Psoas muscle (tissue), 8 donors: Measurements from ENCODE around the gene FMNL3. TPM values are rescaled to one million over a fixed set of nuclear protein-coding genes. Genes with fewer than 3 reads are reported as not detected.

Source experiments
- ATAC-seq, 4 donors: fragments of 200-7000 bp; cut with Tn5 transposase; one replicate each; pipeline ENCODE4 v1.9.1; 2020; ENCODE audit warnings: moderate library complexity in 3 of 4, mild to moderate bottlenecking in 2 of 4
- DNase-seq, 2 donors: peaks; one replicate each; pipeline ENCODE4 v3.0.0-alpha.2; 2020
- H3K27ac ChIP-seq: fragments of 200-600 bp; one replicate; pipeline ENCODE4 v1.8.0; 2022
- H3K27me3 ChIP-seq, 3 donors: fragments of 200-600 bp in 1 of 3; one replicate each; pipeline versions ENCODE4 v1.6.1 to v1.8.0; 2013 to 2022; ENCODE audit warnings: low read length in 2 of 3, mild to moderate bottlenecking in 2 of 3, moderate library complexity in 1 of 3; ENCODE audit not compliant: insufficient read depth in 3 of 3
- H3K36me3 ChIP-seq, 2 donors: fragments of 200-600 bp in 1 of 2; one replicate each; pipeline versions ENCODE4 v1.6.1 to v1.8.0; 2013 to 2022; ENCODE audit warnings: low read depth in 1 of 2, mild to moderate bottlenecking in 1 of 2, moderate library complexity in 1 of 2; ENCODE audit not compliant: insufficient read depth in 1 of 2
- H3K4me1 ChIP-seq: fragments of 200-600 bp; one replicate; pipeline ENCODE4 v1.8.0; 2022
- H3K4me3 ChIP-seq: fragments of 200-600 bp; one replicate; pipeline ENCODE4 v1.8.0; 2022; ENCODE audit warnings: mild to moderate bottlenecking
- H3K9me3 ChIP-seq: fragments of 200-600 bp; one replicate; pipeline ENCODE4 v1.8.0; 2022
- WGBS, 3 donors: extraction: QIAGEN DNeasy Blood & Tissue Kit; methylation state at CpG; one replicate each; pipeline versions ENCODE4 v1.1.6 to v1.1.7; 2013; 5-methylcytosine and 5-hydroxymethylcytosine counted together
- intact Hi-C, 2 donors: fragments of 100-400 bp; cut with DNase I; formaldehyde crosslinking; loops; one replicate each; pipeline versions ENCODE4 v1.11.0 to v1.14.2; 2022
- polyA plus RNA-seq, 3 donors: library from polyadenylated mRNA; stranded (reverse); fragments of 200-250 nt; gene quantifications; one replicate each; pipeline ENCODE4 v1.2.3, GENCODE V29; 2013
- total RNA-seq, 4 donors: library from RNA; stranded (reverse); fragmentation: NEBNext Ultra II Directional in 2 of 4; extraction: Animal tissue kit (Norgen Biotek cat#: 25700) in 2 of 4; gene quantifications; one replicate each; pipeline versions ENCODE4 v1.2.1 to v1.2.4, GENCODE V29; 2021 to 2023
- TF ChIP-seq, protein P1 (sequence below): fragments of 200-600 bp; IDR thresholded peaks from one replicate; pipeline ENCODE4 v1.8.0; 2022; ENCODE audit warnings: antibody characterized with exemption
- donor health status: healthy with polysubstance abuse.
- donor health status: DM: no; HTN: no; CAD: no; lungs with moderate emphysema.
- donor health status: Bipolar disorder and iron deficiency.
- donor health status: healthy.
- donor health status: DM: yes; HTN: yes; CAD: no.
- donor health status: DM: no; HTN: no; CAD: no.
- donor health status: DM: no; HTN: no; CAD: no.
- donor health status: DM: yes; HTN: yes; CAD: no.

The FMNL3 gene
- total and polyA plus RNA-seq, 7 donors: 1.5 to 11.3 (median 5.5) TPM

DNA sequence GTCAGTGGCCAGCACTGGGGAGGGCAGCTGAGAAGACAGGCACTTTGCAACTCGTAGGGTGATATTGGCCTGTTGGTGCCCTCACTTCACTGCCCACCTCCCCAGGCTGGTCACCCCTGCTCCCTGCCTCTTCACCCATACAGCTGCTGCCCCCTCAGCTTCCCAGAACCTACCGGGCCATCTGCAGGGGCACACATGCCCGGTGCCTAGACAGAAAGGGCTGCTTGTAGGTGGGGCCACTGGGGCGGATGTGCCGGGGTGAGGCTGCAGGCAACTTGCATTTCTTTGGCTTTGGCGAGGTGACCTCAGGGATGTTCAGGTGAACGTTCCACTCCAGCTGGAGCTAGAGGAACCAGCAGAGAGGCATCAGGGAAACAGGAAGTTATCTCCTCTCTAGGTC, 118.9 kb downstream of the FMNL3 start:
- TF ChIP-seq, protein P1, sequence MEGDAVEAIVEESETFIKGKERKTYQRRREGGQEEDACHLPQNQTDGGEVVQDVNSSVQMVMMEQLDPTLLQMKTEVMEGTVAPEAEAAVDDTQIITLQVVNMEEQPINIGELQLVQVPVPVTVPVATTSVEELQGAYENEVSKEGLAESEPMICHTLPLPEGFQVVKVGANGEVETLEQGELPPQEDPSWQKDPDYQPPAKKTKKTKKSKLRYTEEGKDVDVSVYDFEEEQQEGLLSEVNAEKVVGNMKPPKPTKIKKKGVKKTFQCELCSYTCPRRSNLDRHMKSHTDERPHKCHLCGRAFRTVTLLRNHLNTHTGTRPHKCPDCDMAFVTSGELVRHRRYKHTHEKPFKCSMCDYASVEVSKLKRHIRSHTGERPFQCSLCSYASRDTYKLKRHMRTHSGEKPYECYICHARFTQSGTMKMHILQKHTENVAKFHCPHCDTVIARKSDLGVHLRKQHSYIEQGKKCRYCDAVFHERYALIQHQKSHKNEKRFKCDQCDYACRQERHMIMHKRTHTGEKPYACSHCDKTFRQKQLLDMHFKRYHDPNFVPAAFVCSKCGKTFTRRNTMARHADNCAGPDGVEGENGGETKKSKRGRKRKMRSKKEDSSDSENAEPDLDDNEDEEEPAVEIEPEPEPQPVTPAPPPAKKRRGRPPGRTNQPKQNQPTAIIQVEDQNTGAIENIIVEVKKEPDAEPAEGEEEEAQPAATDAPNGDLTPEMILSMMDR: no peak
- intact Hi-C loops: no loop called here
- H3K27me3 ChIP-seq: no peaks in the 10 kb centered on the region
- no peak overlapping the region for H3K27ac ChIP-seq
- 79 to 87% (median 87%) methylated on average over 7 of the region's 7 CpGs for WGBS, 3 donors
- peak in 1 of 4 donors; percentile 31 for ATAC-seq
- H3K9me3 ChIP-seq: no peaks in the 10 kb centered on the region
- H3K4me1 ChIP-seq: peaks cover 7% of the 10 kb centered on the region
- H3K4me3 ChIP-seq: no peak overlapping the region
- peaks cover 0 to 6% of the 10 kb centered on the region in 2 donors for H3K36me3 ChIP-seq
- DNase-seq: no peak

DNA sequence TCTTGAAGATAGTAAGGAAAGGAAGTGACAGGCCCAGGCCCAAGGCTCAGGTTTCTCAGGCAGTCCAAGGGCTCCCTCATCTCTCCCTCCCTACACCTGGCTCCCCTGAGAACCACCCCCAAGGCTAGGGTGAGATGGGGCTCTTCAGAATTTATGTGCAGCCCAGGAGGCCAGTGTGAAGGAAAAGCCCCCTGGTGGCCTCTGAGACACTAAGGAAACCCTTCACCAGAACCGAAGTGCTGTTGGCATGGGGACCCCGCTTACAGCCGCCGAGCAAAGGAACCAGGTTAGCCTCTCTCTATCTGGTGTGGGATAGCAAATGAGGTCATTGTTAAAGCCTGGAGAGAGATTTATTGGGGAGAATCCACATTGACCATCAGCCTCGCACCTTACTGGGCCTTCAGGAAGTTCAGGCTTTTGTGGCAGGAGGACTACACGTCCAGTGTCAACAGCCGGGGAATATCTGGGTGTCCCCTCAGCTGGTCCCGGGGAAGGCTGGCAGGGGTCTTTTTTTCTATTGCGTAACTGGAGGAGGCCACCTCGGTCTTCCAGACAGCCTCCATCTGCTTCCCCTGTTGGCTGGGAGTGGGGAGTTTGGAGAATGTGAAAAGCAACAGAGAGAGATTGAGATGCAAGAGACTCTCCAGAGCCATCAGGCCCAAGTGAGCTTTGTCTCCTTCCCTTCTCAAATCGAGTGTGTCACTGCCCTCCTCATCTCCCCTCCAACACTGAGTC, 119.9 kb downstream of the FMNL3 start:
- no peaks in the 10 kb centered on the region for H3K9me3 ChIP-seq
- no peak for DNase-seq
- WGBS, 3 donors: 82 to 85% (median 84%) methylated on average over 11 of the region's 11 CpGs
- H3K27ac ChIP-seq: no peak overlapping the region
- H3K36me3 ChIP-seq: peaks cover 0 to 6% of the 10 kb centered on the region in 2 donors
- TF ChIP-seq, protein P1: no peak
- H3K4me1 ChIP-seq: peaks cover 11% of the 10 kb centered on the region
- no peak for ATAC-seq
- H3K27me3 ChIP-seq: no peaks in the 10 kb centered on the region
- intact Hi-C loops: no loop called here
- H3K4me3 ChIP-seq: no peak overlapping the region

Other genes with a start within 250 kb of the FMNL3 start
- under 1 TPM in 2 of 4 donors, not detected in 2; 0.04 to 0.32 TPM for gene KCNH3, start 168.4 kb downstream of the FMNL3 start, total RNA-seq
- gene KCNH3, start 168.4 kb downstream of the FMNL3 start, polyA plus RNA-seq: under 1 TPM in 2 of 3 donors, not detected in 1; 0.04 to 0.07 TPM
- 10 to 100 TPM; 39.1 to 82.3 (median 55.1) TPM for gene MCRS1, start 139.3 kb downstream of the FMNL3 start, total RNA-seq
- gene MCRS1, start 139.3 kb downstream of the FMNL3 start, polyA plus RNA-seq: 10 to 100 TPM; 24.3 to 54.9 (median 31.9) TPM
- under 1 TPM; 0.44 to 0.63 (median 0.46) TPM for gene FAM186B, start 101.8 kb downstream of the FMNL3 start, total RNA-seq
- under 1 TPM; 0.04 to 1.00 (median 0.23) TPM for gene FAM186B, start 101.8 kb downstream of the FMNL3 start, polyA plus RNA-seq
- 10 to 100 TPM; 24.5 to 26.1 (median 25.3) TPM for gene PRPF40B, start 83.8 kb downstream of the FMNL3 start, total RNA-seq
- gene PRPF40B, start 83.8 kb downstream of the FMNL3 start, polyA plus RNA-seq: 10 to 100 TPM; 10.1 to 18.8 (median 15.7) TPM
- 100 to 1,000 TPM; 171 to 256 (median 241) TPM for gene TMBIM6, start 34.2 kb upstream of the FMNL3 start, total RNA-seq
- gene TMBIM6, start 34.2 kb upstream of the FMNL3 start, polyA plus RNA-seq: 100 to 1,000 TPM; 164 to 317 (median 250) TPM
- gene NCKAP5L, start 121.0 kb upstream of the FMNL3 start, total RNA-seq: 10 to 100 TPM; 11.7 to 16.5 (median 12.8) TPM
- gene NCKAP5L, start 121.0 kb upstream of the FMNL3 start, polyA plus RNA-seq: 1 to 10 TPM; 6.8 to 7.8 (median 7.1) TPM
- 1 to 10 TPM; 1.6 to 3.5 (median 3.3) TPM for gene BCDIN3D, start 135.7 kb upstream of the FMNL3 start, total RNA-seq
- 1 to 10 TPM; 1.8 to 9.0 (median 3.1) TPM for gene BCDIN3D, start 135.7 kb upstream of the FMNL3 start, polyA plus RNA-seq
- 1 to 10 TPM in 1 of 4 donors, under 1 TPM in 2, not detected in 1; 0.22 to 1.1 (median 0.58) TPM for gene FAIM2, start 196.5 kb upstream of the FMNL3 start, total RNA-seq
- gene FAIM2, start 196.5 kb upstream of the FMNL3 start, polyA plus RNA-seq: under 1 TPM in 2 of 3 donors, not detected in 1; 0.57 to 0.70 TPM
- gene AQP2, start 243.3 kb upstream of the FMNL3 start, total RNA-seq: not detected
- gene AQP2, start 243.3 kb upstream of the FMNL3 start, polyA plus RNA-seq: not detected